ENCODE measurements around the gene TPST1.
"Not testable (repeated sequence)": the region's sequence is repeated elsewhere in the genome, so short reads cannot be mapped to it uniquely, and the experiment has no call there.

Gene TPST1

DNA sequence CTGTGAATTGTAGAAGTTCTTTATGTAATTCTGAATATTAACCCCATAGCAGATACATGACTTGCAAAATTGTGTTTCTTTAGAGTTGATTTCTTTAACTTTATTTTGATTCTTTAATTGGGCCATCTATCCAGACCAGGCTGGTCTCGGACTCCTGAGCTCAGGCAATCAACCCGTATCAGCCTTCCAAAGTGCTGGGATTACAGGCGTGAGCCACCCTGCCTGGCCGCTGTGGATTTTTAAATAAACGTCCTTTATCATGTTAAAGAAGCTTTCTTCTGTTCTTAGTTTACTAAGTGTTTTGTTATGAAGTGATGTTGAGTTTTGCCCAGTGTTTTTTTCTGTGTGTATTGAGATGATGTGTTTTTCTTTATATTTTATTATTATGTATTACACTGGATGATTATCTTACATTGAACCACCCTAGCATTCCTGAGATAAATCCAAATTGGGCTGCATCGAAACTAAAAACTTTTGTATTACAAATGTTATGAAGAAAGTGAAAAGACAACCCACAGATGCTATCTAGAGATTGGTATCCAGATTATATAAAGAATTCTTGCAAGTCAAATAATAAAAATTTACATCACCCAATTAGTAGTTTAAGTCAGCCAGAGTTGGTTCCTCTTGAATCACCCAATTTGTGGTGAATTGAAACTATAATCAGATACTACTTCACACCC lies 118.1 kb downstream of the TPST1 start:
- no peaks in the 10 kb centered on the region for H3K4me1 ChIP-seq (ENCODE audit: insufficient read depth, low read length)
- H3K4me2 ChIP-seq (ENCODE audit: insufficient read depth, low read length) = no peak overlapping the region
- H3K27me3 ChIP-seq (ENCODE audit: insufficient read depth, low read length, poor library complexity) = no peaks in the 10 kb centered on the region
- TF ChIP-seq EZH2 (IDR thresholded peaks at IDR 0.05; ENCODE audit: borderline replicate concordance, low read depth, low read length, severe bottlenecking) (no peak), CTCF (IDR thresholded peaks at IDR 0.05; ENCODE audit: borderline replicate concordance, extremely low read depth, low read length, poor library complexity, severe bottlenecking) (no peak)
- H3K4me3 ChIP-seq (ENCODE audit: low read depth in 1 of 2, low read length in 2 of 2) = no peak overlapping the region
- DNase-seq = no peak
- no peaks in the 10 kb centered on the region for H4K20me1 ChIP-seq (ENCODE audit: insufficient read depth, low read length)
- H2AFZ ChIP-seq (ENCODE audit: low read depth, low read length) = no peak overlapping the region
- no peak for ATAC-seq (ENCODE audit: insufficient read depth, low read depth)
- no peak overlapping the region for H3K27ac ChIP-seq (ENCODE audit: low read length)
- H3K36me3 ChIP-seq (ENCODE audit: insufficient read depth, low read length) = no peaks in the 10 kb centered on the region
- no peak overlapping the region for H3K9ac ChIP-seq (ENCODE audit: low read depth, low read length)
- peaks cover 2% of the 10 kb centered on the region for H3K9me3 ChIP-seq (ENCODE audit: insufficient read depth, low read length, severe bottlenecking)
- H3K79me2 ChIP-seq (ENCODE audit: insufficient read depth, low read length) = no peaks in the 10 kb centered on the region

DNA sequence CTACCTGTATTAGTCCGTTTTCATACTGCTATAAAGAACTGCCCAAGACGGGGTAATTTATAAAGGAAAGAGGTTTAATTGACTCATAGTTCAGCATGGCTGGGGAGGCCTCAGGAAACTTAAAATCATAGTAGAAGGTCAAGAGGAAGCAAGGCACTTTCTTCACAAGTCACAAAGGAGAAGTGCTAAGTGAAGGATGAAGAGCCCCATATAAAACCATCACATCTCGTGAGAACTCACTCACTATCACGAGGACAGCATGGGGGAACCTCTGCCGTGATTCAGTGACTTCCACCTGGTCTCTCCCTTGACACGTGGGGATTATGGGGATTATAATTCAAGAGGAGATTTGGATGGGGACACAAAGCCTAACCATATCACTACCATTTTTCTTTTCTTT lies 119.9 kb downstream of the TPST1 start:
- H3K9ac ChIP-seq (ENCODE audit: low read depth, low read length); H3K79me2 ChIP-seq (ENCODE audit: insufficient read depth, low read length); H3K4me1 ChIP-seq (ENCODE audit: insufficient read depth, low read length); H3K4me2 ChIP-seq (ENCODE audit: insufficient read depth, low read length); DNase-seq; ATAC-seq (ENCODE audit: insufficient read depth, low read depth); H3K27me3 ChIP-seq (ENCODE audit: insufficient read depth, low read length, poor library complexity); H3K4me3 ChIP-seq (ENCODE audit: low read depth in 1 of 2, low read length in 2 of 2); H3K27ac ChIP-seq (ENCODE audit: low read length); H3K9me3 ChIP-seq (ENCODE audit: insufficient read depth, low read length, severe bottlenecking); H4K20me1 ChIP-seq (ENCODE audit: insufficient read depth, low read length); H2AFZ ChIP-seq (ENCODE audit: low read depth, low read length); H3K36me3 ChIP-seq (ENCODE audit: insufficient read depth, low read length): not testable (repeated sequence)

DNA sequence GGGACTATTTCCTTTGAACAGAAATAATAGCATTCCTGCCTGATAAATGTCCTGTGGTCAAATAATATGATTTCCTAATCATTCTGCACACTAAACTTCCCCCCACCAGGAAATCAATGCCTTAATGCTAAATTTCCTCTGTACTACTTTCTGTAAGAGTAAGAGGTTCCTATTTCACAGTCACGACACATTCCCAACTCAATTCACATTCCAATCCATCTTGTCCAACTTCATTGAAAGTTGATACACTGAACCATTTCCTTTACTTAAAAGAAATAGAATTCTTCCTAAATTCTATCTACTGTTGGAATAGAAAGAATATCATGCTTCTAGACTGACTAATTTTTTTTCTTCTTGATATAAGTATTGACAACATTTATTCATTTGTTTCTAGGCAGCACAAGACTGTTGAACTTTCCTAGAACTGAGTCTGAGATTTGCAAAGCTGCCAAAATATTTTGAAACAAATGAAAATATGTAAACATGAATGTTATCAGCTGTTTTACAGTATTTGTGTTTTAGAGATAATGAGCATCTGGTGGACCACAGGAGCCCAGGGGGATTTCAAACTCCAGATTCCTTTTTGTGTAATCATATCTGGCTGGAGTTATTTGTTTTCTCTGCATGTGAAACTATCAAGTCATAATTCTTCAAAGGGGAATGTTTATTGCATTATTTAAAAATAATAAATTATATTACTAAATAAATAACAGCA lies 121.5 kb downstream of the TPST1 start:
- no peak overlapping the region for H3K4me2 ChIP-seq (ENCODE audit: insufficient read depth, low read length)
- TF ChIP-seq CTCF (IDR thresholded peaks at IDR 0.05; ENCODE audit: borderline replicate concordance, extremely low read depth, low read length, poor library complexity, severe bottlenecking) (no peak), EZH2 (IDR thresholded peaks at IDR 0.05; ENCODE audit: borderline replicate concordance, low read depth, low read length, severe bottlenecking) (no peak)
- no peaks in the 10 kb centered on the region for H4K20me1 ChIP-seq (ENCODE audit: insufficient read depth, low read length)
- H3K27ac ChIP-seq (ENCODE audit: low read length) = no peak overlapping the region
- no peaks in the 10 kb centered on the region for H3K79me2 ChIP-seq (ENCODE audit: insufficient read depth, low read length)
- no peak overlapping the region for H3K9ac ChIP-seq (ENCODE audit: low read depth, low read length)
- no peak overlapping the region for H2AFZ ChIP-seq (ENCODE audit: low read depth, low read length)
- H3K36me3 ChIP-seq (ENCODE audit: insufficient read depth, low read length) = no peaks in the 10 kb centered on the region
- no peaks in the 10 kb centered on the region for H3K9me3 ChIP-seq (ENCODE audit: insufficient read depth, low read length, severe bottlenecking)
- no peak for ATAC-seq (ENCODE audit: insufficient read depth, low read depth)
- no peak for DNase-seq
- H3K27me3 ChIP-seq (ENCODE audit: insufficient read depth, low read length, poor library complexity) = peaks cover 4% of the 10 kb centered on the region
- H3K4me1 ChIP-seq (ENCODE audit: insufficient read depth, low read length) = no peaks in the 10 kb centered on the region
- H3K4me3 ChIP-seq (ENCODE audit: low read depth in 1 of 2, low read length in 2 of 2) = no peak overlapping the region

- H2AFZ ChIP-seq (ENCODE audit: low read depth, low read length) = no peak overlapping the region
- ATAC-seq (ENCODE audit: insufficient read depth, low read depth) (no peak), DNase-seq (no peak)
- no peaks in the 10 kb centered on the region for H3K36me3 ChIP-seq (ENCODE audit: insufficient read depth, low read length)
- peaks cover 4% of the 10 kb centered on the region for H3K27me3 ChIP-seq (ENCODE audit: insufficient read depth, low read length, poor library complexity)
- no peak overlapping the region for H3K9ac ChIP-seq (ENCODE audit: low read depth, low read length)
- TF ChIP-seq EZH2 (IDR thresholded peaks at IDR 0.05; ENCODE audit: borderline replicate concordance, low read depth, low read length, severe bottlenecking) (no peak), CTCF (IDR thresholded peaks at IDR 0.05; ENCODE audit: borderline replicate concordance, extremely low read depth, low read length, poor library complexity, severe bottlenecking) (no peak)
- H3K9me3 ChIP-seq (ENCODE audit: insufficient read depth, low read length, severe bottlenecking) = no peaks in the 10 kb centered on the region
- H3K4me2 ChIP-seq (ENCODE audit: insufficient read depth, low read length) = no peak overlapping the region
- no peaks in the 10 kb centered on the region for H3K79me2 ChIP-seq (ENCODE audit: insufficient read depth, low read length)
- H3K27ac ChIP-seq (ENCODE audit: low read length) = no peak overlapping the region
- H4K20me1 ChIP-seq (ENCODE audit: insufficient read depth, low read length) = no peaks in the 10 kb centered on the region
- no peak overlapping the region for H3K4me3 ChIP-seq (ENCODE audit: low read depth in 1 of 2, low read length in 2 of 2)
- H3K4me1 ChIP-seq (ENCODE audit: insufficient read depth, low read length) = no peaks in the 10 kb centered on the region
These were observed 125.8 kb downstream of the TPST1 start for GRCh38 chr7:66330961-66331360.
